Activated naive CD4-positive, alpha-beta T cell treated with anti-CD3 and anti-CD28 coated beads, Interleukin-2, amount 50 U/mL, for 16 hours (primary cell): ENCODE measurements around the gene LRRC8D.

Experiments used
- DNase-seq: peaks from one replicate; pipeline ENCODE4 v3.0.0-alpha.2; 2020

Gene LRRC8D

DNA sequence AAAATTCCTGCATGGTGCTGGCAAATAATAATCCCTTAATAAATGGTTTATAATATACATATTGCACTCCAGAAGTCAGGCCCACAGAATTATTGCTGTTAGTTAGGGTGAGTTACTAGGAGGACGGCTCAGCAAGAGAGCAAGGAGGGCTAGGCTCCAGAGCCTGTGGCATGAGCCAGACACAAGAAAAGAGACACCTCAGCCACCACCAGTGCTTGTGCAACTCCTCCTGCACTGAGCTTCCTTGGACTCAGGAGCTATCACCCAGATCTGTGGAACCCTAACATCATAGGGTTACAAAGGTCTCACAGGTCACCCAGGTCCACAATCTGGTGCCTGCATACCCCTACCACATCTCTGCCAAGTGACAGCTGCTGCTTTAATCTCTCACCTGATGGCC lies 12.8 kb upstream of the LRRC8D start:
- DNase-seq = no peak

GRCh38 chr1:89808441-89809117 lies 12.3 kb upstream of the LRRC8D start:
- no peak for DNase-seq

- DNase-seq = no peak
Measured at GRCh38 chr1:89809556-89809955, 11.3 kb upstream of the LRRC8D start.

DNA sequence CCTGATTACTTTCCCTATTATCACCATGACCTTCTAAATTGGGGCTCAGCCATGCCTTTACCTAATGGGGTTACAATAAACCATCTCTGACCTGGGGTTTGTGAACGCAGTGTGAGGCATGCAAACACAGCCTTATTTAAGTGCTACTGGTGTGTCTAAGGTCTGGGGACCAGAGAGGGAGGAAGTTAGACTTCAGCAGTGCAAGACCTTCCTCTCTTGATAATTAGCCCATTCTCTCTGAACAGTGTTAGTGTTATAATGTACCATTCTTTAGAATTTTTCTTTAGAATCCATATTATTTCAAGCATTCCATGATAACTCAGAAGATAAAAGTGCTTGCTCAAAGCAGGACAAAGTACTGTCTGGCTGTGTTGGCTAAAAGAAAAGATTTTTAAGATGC lies 10.5 kb upstream of the LRRC8D start:
- no peak for DNase-seq

- no peak for DNase-seq
Measured at GRCh38 chr1:89810880-89811279, 10.0 kb upstream of the LRRC8D start.

DNA sequence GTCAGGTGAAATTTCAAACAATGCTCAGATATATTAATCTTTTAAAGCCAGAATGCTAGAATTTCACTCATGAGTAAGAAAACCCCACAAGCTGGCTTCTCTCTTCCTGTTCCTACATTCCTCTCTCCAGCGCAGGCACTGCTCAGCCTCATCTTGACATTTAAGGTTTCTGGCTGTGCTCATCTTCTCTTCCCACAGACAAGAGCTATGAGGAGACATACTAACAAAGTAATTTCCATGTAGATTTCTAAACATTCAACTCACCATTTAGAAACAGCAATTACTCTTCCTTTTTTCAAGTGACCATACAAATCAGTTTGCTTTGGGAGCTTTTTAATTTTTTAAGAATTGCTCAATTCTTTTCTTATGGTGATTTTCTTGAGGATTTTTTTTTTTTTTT lies 7.8 kb upstream of the LRRC8D start:
- DNase-seq = no peak

DNA sequence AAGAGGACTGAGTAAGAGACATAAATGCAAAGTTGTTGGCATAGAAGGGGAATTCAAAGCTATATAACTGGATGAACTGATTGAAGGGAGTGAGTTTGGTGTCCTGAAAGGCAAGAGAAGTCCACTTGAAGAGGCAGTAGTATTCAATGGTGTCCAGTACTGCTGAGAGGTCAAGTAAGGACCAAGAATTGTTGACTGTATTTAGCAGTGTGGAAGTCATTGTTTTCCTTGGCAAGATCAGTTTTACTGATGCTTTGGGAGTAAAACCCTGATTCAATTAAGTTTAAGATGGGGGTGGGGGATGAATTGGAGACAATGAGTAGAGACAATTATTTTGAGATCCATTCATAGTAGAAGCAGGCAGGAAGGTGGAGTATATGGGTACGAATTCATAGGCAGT lies 5.8 kb upstream of the LRRC8D start:
- no peak for DNase-seq

- no peak for DNase-seq
Measured at GRCh38 chr1:89815611-89816010, 5.2 kb upstream of the LRRC8D start.

- no peak for DNase-seq
Measured at GRCh38 chr1:89816366-89816765, 4.5 kb upstream of the LRRC8D start.

DNA sequence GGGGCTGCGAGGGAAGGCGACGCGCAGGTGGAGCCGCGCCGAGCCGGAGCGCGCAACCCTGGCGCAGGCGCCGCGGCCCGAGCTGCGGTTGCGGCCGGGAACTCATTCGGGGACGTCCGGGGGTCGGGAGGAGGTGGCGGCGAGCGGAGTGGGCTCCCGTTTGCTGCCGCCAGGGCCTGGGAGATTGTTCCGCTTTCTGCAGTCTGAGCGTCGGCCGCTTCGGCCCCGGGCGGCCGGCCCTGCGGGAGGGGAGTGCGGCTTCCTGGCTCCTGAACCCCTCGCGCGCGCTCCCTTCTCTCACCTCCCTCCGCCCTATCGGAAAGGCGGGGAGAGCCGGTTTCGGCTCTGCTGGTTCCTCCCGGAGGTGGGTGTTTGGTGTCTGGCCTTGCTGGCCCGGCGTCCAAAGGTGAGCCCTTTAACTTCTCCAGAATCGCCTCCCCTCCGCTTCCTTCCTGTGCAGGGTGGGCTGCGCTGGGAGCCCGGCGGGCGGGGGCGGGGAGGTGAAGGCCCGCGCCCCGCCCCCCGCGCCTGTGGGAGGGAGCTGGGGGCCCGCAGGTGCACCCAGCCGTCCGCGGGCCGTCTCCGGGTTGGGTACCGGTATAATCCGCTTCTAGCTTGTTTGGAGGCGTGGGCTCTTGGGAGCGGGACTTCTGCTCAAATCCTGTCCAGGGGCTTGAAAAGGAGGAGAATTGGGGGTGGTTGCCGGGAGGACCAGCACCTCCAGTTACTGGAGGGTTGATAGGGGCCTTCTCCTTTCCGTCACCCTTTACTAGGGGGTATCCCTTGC lies 683 bp downstream of the LRRC8D start:
- DNase-seq = peak; percentile 69

DNA sequence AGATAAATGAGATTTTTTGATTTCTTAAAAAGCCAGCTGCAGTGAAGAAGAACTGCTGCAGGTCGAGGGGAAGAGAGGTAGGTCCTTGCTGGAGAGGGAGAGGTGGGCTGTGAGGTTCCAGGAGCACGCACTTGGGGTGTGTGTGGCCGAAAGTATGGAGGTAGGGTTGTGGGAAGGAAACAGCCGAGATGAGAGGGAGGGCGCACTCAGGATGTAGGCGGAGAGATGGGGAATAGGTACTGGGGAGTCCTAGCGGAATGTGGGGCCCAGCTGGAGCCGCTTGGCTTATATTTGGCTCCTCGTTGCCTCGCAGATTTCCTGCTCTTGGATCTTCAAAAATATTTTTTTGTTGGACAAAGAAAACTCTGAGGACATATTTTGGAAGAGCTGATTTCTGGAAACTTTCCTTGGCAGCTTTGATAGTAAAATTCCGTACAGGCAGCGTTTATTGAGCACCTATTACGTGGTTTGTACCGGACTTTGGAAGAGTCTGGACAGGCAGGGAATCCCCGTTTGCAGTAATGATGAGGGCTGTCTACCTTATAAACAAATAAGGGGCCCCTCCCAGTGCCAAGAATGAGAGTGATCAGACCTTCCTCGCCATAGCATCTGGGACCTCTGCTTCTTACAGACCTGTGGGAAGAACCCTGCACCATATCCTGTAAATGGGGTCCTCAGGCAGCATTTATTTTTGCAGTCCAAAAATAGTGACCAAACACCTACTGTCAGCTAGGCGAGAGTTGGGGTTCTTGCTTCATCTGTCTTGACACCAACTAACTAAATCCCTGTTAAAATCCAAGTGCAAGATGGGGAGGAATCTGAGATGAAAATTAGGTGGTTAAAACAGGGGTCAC lies 1.5 kb downstream of the LRRC8D start:
- no peak for DNase-seq

- no peak for DNase-seq
Measured at GRCh38 chr1:89822999-89823628, 2.3 kb downstream of the LRRC8D start.

- DNase-seq = no peak
Measured at GRCh38 chr1:89823679-89824292, 3.0 kb downstream of the LRRC8D start.

GRCh38 chr1:89826594-89826993 lies 5.8 kb downstream of the LRRC8D start:
- DNase-seq = no peak

GRCh38 chr1:89827330-89827729 lies 6.5 kb downstream of the LRRC8D start:
- no peak for DNase-seq

- no peak for DNase-seq
Measured at GRCh38 chr1:89827902-89828301, 7.1 kb downstream of the LRRC8D start.

- no peak for DNase-seq
Measured at GRCh38 chr1:89829186-89829585, 8.4 kb downstream of the LRRC8D start.

DNA sequence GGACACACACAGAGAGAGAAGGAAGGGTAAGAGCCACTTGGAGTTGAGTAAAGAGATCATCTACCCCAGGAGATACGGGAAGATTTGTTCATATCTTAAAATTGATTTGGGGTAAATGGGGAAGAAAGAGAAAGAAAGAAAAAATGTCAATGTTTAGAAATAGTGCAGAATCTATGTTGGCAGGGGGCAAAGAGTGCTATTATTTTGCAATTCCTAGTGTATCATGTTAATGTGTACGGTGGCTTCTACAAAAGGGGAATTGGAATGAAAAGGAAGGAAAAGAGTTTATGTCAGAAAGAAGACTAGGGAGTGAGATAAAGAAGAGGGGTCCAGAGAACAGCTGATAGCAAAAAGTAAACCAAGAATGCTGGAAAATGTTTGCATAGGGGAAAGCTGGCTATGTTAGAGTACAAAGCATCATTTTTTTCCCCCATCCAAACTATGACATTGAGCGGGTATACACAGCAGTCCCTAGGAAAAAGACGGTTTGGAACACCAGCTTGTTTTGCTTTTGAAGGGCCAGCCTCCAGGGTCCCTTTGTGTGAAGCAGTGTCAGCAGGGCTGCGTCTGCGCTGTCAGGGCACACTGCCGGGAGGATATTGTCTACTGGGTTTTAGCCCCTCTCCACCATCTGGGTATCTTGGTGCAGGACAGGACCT lies 10.8 kb downstream of the LRRC8D start:
- no peak for DNase-seq

GRCh38 chr1:89832496-89833127 lies 11.8 kb downstream of the LRRC8D start:
- no peak for DNase-seq

DNA sequence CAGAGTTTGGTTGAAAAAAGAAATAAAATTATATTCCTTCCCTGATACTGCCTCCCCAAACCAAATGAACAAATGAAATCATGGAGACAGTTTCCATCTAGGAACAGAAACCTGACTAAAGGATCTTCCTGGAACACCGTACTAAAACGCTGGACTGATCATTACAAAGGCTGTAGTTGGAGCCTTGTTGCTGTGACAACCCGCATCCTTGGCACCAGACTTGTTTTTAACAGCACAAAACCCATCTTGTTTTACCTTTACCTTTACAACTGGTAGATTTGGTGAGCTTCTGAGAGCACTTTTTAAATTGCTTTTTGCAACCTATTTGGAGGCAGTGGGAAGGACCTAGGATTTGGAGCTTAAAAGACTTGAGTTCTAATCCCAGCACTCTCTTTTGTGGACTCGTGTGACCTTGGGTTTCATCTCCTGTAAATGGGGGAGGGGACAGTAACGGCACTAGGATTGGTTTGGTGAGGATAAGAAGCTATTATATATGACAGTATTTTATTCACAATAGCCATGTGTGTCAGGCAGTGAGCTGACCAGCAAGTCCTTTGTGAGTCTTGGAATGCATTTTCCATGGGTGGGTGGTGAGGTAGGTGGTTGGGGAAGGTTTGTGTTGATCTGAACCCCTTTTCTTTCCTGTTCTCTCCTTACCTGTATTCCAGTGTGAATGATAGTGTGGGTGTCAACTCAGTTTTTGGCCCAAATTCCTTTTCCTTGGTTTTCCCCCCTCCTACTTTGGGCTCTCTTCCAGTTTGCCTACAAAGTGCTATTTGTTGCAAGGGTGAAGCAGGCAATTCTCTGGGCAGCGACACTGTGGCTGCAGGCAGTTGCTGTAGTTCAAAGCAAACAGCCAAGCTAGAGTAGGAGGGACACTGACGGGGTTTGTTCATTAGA lies 12.6 kb downstream of the LRRC8D start:
- DNase-seq = no peak
